ENCODE results near the gene BMAL1.

The BMAL1 gene

DNA sequence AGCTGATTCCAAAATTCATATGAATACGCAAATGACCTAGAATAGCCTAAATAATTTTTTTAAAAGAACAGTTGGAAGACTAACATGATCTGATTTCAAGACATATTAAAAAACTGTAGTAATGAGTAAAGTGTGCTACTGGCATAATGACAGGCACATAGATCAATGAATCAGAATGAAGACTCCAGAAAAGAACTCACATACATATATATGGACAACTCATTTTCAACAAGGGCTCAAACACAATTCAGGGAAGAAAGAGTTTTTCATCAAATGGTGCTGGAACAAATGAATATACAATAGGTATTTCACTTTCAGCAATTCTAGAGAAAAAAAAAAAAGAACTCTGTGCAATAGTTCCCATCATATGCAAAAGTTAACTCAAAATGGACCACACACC lies 151.7 kb downstream of the BMAL1 start:
- TF ChIP-seq, protein P1, sequence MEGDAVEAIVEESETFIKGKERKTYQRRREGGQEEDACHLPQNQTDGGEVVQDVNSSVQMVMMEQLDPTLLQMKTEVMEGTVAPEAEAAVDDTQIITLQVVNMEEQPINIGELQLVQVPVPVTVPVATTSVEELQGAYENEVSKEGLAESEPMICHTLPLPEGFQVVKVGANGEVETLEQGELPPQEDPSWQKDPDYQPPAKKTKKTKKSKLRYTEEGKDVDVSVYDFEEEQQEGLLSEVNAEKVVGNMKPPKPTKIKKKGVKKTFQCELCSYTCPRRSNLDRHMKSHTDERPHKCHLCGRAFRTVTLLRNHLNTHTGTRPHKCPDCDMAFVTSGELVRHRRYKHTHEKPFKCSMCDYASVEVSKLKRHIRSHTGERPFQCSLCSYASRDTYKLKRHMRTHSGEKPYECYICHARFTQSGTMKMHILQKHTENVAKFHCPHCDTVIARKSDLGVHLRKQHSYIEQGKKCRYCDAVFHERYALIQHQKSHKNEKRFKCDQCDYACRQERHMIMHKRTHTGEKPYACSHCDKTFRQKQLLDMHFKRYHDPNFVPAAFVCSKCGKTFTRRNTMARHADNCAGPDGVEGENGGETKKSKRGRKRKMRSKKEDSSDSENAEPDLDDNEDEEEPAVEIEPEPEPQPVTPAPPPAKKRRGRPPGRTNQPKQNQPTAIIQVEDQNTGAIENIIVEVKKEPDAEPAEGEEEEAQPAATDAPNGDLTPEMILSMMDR (IDR thresholded peaks at IDR 0.05; ENCODE audit: insufficient read depth, low read length, poor library complexity, severe bottlenecking): no peak
- TF ChIP-seq EZH2phosphoT487 (conservative IDR thresholded peaks at IDR 0.05; ENCODE audit: low read length): no peak
- Histone ChIP-seq H4K20me1 (ENCODE audit: low read depth, low read length) (no peaks in the 10 kb centered on the region), H3F3A (ENCODE audit: insufficient read depth) (no peaks in the 10 kb centered on the region), H3K4me3 (ENCODE audit: insufficient read depth, low read length, poor library complexity, severe bottlenecking) (no peak overlapping the region), H3K9ac (ENCODE audit: low read length) (no peak overlapping the region), H3K27ac (ENCODE audit: low read depth, low read length) (no peak overlapping the region), H3K9me3 (ENCODE audit: insufficient read depth, low read length) (peaks cover 10% of the 10 kb centered on the region; the same call in 1 of the 2 replicates), H3K79me2 (ENCODE audit: insufficient read depth, low read length) (peaks cover 70% of the 10 kb centered on the region), H2AFZ (ENCODE audit: low read depth, low read length, severe bottlenecking) (no peak overlapping the region), H3K27me3 (ENCODE audit: low read length) (no peaks in the 10 kb centered on the region), H3K4me2 (ENCODE audit: low read depth, low read length, poor library complexity, severe bottlenecking) (no peak overlapping the region), H3K9me2 (replicated peaks; ENCODE audit: insufficient read depth, low read length) (no peaks in the 10 kb centered on the region), H3K36me3 (ENCODE audit: low read length) (peaks cover 34% of the 10 kb centered on the region)

DNA sequence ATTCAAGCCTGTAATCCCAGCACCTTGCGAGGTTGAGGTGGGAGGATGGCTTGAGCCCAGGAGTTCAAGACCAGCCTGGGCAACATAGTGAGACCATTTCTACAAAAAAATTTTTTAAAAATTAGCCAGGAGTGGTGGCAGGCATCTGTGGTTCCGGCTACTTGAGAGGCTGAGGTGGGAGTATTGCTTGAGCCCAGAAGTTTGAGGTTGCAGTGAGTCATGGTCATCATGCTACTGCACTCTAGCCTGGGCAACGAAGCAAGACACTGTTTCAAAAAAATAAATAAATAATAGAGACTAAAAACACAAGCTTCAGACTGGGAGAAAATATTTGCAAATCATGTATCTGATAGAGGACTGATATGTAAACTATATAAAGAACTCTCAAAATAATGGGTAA lies 152.2 kb downstream of the BMAL1 start:
- H3K27me3 ChIP-seq (ENCODE audit: low read length): no peaks in the 10 kb centered on the region
- H3K4me3 ChIP-seq (ENCODE audit: insufficient read depth, low read length, poor library complexity, severe bottlenecking): no peak overlapping the region
- H3K79me2 ChIP-seq (ENCODE audit: insufficient read depth, low read length): peaks cover 65% of the 10 kb centered on the region
- no peaks in the 10 kb centered on the region for H3K9me2 ChIP-seq (replicated peaks; ENCODE audit: insufficient read depth, low read length)
- H3K4me2 ChIP-seq (ENCODE audit: low read depth, low read length, poor library complexity, severe bottlenecking): no peak overlapping the region
- no peak for TF ChIP-seq EZH2phosphoT487 (conservative IDR thresholded peaks at IDR 0.05; ENCODE audit: low read length)
- TF ChIP-seq, protein P1 (IDR thresholded peaks at IDR 0.05; ENCODE audit: insufficient read depth, low read length, poor library complexity, severe bottlenecking): no peak
- no peak overlapping the region for H3K9ac ChIP-seq (ENCODE audit: low read length)
- no peak overlapping the region for H2AFZ ChIP-seq (ENCODE audit: low read depth, low read length, severe bottlenecking)
- no peak overlapping the region for H3K27ac ChIP-seq (ENCODE audit: low read depth, low read length)
- H3K9me3 ChIP-seq (ENCODE audit: insufficient read depth, low read length): peaks cover 10% of the 10 kb centered on the region; the same call in 1 of the 2 replicates
- H3F3A ChIP-seq (ENCODE audit: insufficient read depth): no peaks in the 10 kb centered on the region
- peaks cover 34% of the 10 kb centered on the region for H3K36me3 ChIP-seq (ENCODE audit: low read length)
- no peaks in the 10 kb centered on the region for H4K20me1 ChIP-seq (ENCODE audit: low read depth, low read length)

DNA sequence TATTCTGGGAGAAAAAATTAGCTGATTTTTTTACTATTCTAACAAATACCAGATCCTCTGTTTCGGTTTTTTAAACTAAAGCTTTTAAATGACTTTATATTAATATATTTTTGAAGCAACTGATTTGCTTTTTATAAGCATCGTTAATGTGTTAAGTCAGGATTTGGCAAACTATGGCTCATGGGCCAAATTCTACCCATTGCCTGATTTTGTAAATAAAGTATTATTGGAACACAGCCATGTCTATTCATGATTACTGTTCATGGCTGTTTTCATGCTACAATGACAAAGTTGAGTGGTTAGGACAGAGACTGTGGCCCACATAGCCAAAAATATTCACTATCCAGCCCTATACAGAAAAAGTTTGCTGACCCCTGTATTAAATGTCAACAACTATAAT lies 155.8 kb downstream of the BMAL1 start:
- Histone ChIP-seq H3F3A (ENCODE audit: insufficient read depth) (no peaks in the 10 kb centered on the region), H2AFZ (ENCODE audit: low read depth, low read length, severe bottlenecking) (no peak overlapping the region), H3K9ac (ENCODE audit: low read length) (no peak overlapping the region), H3K9me2 (replicated peaks; ENCODE audit: insufficient read depth, low read length) (no peaks in the 10 kb centered on the region), H3K27me3 (ENCODE audit: low read length) (no peaks in the 10 kb centered on the region), H3K27ac (ENCODE audit: low read depth, low read length) (no peak overlapping the region), H3K4me2 (ENCODE audit: low read depth, low read length, poor library complexity, severe bottlenecking) (no peak overlapping the region), H3K4me3 (ENCODE audit: insufficient read depth, low read length, poor library complexity, severe bottlenecking) (no peak overlapping the region), H4K20me1 (ENCODE audit: low read depth, low read length) (no peaks in the 10 kb centered on the region), H3K36me3 (ENCODE audit: low read length) (peaks cover 25% of the 10 kb centered on the region), H3K9me3 (ENCODE audit: insufficient read depth, low read length) (peaks cover 6% of the 10 kb centered on the region; the same call in 1 of the 2 replicates), H3K79me2 (ENCODE audit: insufficient read depth, low read length) (peaks cover 44% of the 10 kb centered on the region)
- no peak for TF ChIP-seq EZH2phosphoT487 (conservative IDR thresholded peaks at IDR 0.05; ENCODE audit: low read length)
- TF ChIP-seq, protein P1 (IDR thresholded peaks at IDR 0.05; ENCODE audit: insufficient read depth, low read length, poor library complexity, severe bottlenecking): no peak

Data from SU-DHL-6 (cell line).